HUES64 (cell line): ENCODE results near the gene COL4A6. TPM values are rescaled to one million over a fixed set of nuclear protein-coding genes. Genes with fewer than 3 reads are reported as not detected.
"Not testable (repeated sequence)": the region's sequence is repeated elsewhere in the genome, so short reads cannot be mapped to it uniquely, and the experiment has no call there.

ENCODE experiments used
- H3K27ac ChIP-seq: 2 replicates; pipeline ENCODE4 v1.7.0; 2013; ENCODE audit warnings: low read depth, low read length, inconsistent platforms
- H3K27me3 ChIP-seq: 2 replicates; pipeline ENCODE4 v1.6.1; 2013; ENCODE audit warnings: mild to moderate bottlenecking, low read length; ENCODE audit not compliant: insufficient read depth
- H3K36me3 ChIP-seq: 2 replicates; pipeline ENCODE4 v1.6.1; 2013; ENCODE audit warnings: mild to moderate bottlenecking, low read length; ENCODE audit not compliant: insufficient read depth
- H3K4me1 ChIP-seq: 2 replicates; pipeline ENCODE4 v1.6.1; 2013; ENCODE audit warnings: mild to moderate bottlenecking, low read length, moderate library complexity; ENCODE audit not compliant: insufficient read depth
- H3K4me3 ChIP-seq: 2 replicates; pipeline ENCODE4 v1.5.1; 2013; ENCODE audit warnings: mild to moderate bottlenecking, low read length, moderate library complexity
- H3K9ac ChIP-seq: 2 replicates; pipeline ENCODE4 v1.6.1; 2013; ENCODE audit warnings: mild to moderate bottlenecking, low read depth, low read length
- H3K9me3 ChIP-seq: 2 replicates; pipeline ENCODE4 v1.6.1; 2013; ENCODE audit warnings: low read depth, low read length; ENCODE audit not compliant: insufficient read depth
- WGBS: fragments of 150-250, 120-280 bp; methylation state at CpG from one replicate; pipeline ENCODE4 v1.1.7; 2013; ENCODE audit warnings: missing lambda C conversion rate; 5-methylcytosine and 5-hydroxymethylcytosine counted together
- polyA plus RNA-seq, 2 experiments: library from polyadenylated mRNA; stranded (reverse); fragments of 50-300 nt; gene quantifications; one replicate each; pipeline ENCODE4 v1.2.3, GENCODE V29; 2013

COL4A6 gene
- 8.3 TPM for polyA plus RNA-seq (2013, experiment 1 of 2)
- 10.8 TPM for polyA plus RNA-seq (2013, experiment 2 of 2)

DNA sequence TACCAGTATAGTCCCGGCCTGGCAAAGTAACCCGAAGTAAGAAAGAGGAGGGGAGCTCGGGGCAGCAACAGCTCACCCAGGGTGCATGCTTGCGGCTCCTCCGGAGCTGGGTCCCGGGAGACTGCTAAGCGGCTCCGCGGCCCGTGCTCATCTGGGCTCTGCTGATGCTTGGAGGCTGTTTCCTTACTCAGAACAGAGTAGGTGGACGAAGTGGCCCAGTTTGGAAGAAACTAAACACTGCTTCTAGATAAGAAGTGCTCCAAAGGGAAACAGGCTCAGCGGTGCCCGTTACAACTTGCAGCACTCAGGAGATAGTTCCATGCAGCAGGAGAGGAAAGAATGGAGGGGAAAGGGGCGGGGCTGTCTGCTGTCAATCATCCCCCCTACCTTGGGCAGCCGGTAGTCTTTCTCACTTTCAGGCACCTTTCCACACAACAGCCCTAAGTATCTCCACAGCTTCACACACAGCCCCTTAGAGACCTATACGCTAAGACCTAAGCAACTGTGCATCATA is at the start of gene COL4A6:
TSS of gene COL4A6 (minus strand) at position 313 of the 514 bp plus-strand sequence. CDS start at position 87, 226 bp downstream.
- Histone ChIP-seq H3K4me3 (peak within 1 kb of the TSS; percentile 94), H3K4me1 (peaks cover 22% of the 10 kb centered on the region; the same call in 1 of the 2 replicates), H3K36me3 (no peaks in the 10 kb centered on the region), H3K9ac (peak within 1 kb of the TSS; percentile 86), H3K27me3 (peaks cover 9% of the 10 kb centered on the region), H3K9me3 (no peaks in the 10 kb centered on the region), H3K27ac (no peak within 1 kb of the TSS; the same call in 1 of the 2 replicates)
- 2% methylated on average over 16 of the region's 16 CpGs for WGBS

DNA sequence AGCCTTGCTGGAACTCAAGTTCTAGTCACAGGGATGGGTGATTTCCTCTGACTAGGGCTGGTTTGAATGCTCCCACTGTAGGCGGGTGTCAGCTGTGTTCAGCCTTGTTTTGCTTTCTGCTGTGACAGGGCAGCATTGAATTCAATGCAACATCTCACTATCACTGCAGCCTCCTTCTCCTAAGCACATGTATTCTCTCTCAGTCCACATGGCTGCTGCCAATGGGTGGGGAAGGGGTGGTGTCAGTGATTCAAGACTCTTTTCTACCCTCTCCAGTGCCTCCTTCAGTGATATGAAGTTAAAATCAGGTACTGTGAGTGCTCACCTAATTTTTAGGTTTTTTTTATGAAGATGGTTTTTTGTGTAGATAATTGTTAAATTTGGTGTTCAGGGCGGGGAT is 47.7 kb upstream of the COL4A6 start:
- Histone ChIP-seq H3K36me3 (no peaks in the 10 kb centered on the region), H3K27ac (no peak overlapping the region), H3K9me3 (no peaks in the 10 kb centered on the region), H3K27me3 (no peaks in the 10 kb centered on the region), H3K9ac (no peak overlapping the region), H3K4me3 (no peak overlapping the region), H3K4me1 (no peaks in the 10 kb centered on the region)
- 100% methylated on average over 1 of the region's 2 CpGs for WGBS

DNA sequence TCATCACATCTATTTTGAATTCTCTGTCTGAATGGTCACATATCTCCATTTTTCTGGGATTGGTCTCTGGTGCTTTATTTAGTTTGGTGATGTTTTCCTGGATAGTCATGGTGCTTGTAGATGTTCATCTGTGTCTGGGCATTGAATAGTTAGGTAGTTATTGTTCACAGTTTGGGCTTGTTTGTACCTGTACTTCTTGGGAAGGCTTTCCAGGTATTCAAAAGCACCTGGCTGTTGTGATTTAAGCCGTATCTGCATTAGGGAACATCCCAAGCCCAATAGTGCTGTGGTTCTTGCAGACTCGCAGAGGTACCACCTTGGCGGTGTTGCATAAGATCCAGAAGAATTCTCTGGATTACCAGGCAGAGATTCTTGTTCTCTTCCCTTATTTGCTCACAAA is 46.0 kb upstream of the COL4A6 start:
- Histone ChIP-seq H3K9ac (no peak overlapping the region), H3K9me3 (no peaks in the 10 kb centered on the region), H3K27ac (no peak overlapping the region), H3K36me3 (no peaks in the 10 kb centered on the region), H3K27me3 (no peaks in the 10 kb centered on the region), H3K4me3 (no peak overlapping the region), H3K4me1 (no peaks in the 10 kb centered on the region)
- WGBS: 96% methylated on average over 3 of the region's 3 CpGs

DNA sequence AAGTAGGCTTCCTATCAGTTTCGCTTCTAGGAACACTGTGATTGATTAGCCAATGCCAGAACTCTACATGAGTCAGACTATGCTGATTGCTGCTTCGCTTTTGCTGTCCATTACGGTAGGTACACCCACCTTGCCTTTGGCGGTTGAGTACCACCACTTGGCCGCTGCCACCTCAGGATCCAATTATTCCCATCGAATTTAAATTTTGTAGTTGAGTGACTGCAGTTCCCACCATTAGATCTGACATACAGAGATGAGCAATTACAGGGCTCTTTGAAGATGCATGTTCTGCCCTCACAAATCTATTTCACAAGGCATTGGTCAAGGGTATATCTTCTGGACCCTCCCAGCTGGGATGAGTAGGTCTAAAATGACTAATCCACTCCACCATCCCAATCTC is 43.3 kb upstream of the COL4A6 start:
- not testable (repeated sequence) for H3K36me3 ChIP-seq, H3K27ac ChIP-seq, H3K27me3 ChIP-seq, H3K9ac ChIP-seq, H3K9me3 ChIP-seq, H3K4me3 ChIP-seq, H3K4me1 ChIP-seq
- WGBS: 98% methylated on average over 6 of the region's 6 CpGs

DNA sequence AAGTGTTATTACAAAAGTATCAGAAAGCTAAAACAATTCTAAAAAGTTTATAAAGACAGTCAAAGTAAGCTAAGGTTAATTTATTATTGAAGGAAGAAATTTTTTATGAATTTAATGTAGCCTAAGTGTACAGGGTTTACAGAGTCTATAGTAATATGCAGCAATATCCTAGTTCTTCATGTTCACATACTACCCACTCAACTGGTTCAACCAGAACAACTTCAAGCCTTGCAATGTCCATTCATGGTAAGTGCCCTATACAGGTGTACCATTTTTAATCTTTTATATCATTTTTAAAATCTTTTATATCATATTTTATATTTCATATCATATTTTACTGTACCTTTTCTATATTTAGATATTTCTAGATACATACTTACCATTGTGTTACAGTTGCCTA is 35.8 kb upstream of the COL4A6 start:
- H3K27ac ChIP-seq: no peak overlapping the region
- no peaks in the 10 kb centered on the region for H3K27me3 ChIP-seq
- H3K9me3 ChIP-seq: no peaks in the 10 kb centered on the region
- H3K36me3 ChIP-seq: no peaks in the 10 kb centered on the region
- H3K4me1 ChIP-seq: no peaks in the 10 kb centered on the region
- H3K9ac ChIP-seq: no peak overlapping the region
- no peak overlapping the region for H3K4me3 ChIP-seq

DNA sequence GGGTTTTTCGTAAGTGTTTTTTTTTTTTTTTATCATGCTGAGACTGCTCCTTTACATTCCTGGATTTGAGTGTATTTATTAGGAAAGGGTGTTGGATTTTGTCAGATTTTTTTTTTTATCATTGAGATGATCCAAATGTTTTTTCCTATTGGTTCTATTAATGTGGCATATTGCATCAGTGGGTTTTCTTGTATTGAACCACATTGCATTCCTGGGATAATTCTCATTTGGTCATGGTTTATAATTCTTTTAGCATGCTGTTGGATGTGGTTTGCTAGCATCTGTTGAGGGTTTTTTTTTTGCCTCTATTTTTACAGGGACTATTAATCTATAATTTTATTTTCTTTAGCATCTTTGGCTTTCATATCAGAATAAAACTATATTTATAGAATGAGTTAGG is 30.3 kb upstream of the COL4A6 start:
- Histone ChIP-seq H3K27ac (no peak overlapping the region), H3K27me3 (no peaks in the 10 kb centered on the region), H3K4me3 (no peak overlapping the region), H3K9me3 (no peaks in the 10 kb centered on the region), H3K9ac (no peak overlapping the region), H3K36me3 (no peaks in the 10 kb centered on the region), H3K4me1 (peaks cover 8% of the 10 kb centered on the region; the same call in 1 of the 2 replicates)
- 100% methylated on average over 1 of the region's 1 CpG for WGBS

DNA sequence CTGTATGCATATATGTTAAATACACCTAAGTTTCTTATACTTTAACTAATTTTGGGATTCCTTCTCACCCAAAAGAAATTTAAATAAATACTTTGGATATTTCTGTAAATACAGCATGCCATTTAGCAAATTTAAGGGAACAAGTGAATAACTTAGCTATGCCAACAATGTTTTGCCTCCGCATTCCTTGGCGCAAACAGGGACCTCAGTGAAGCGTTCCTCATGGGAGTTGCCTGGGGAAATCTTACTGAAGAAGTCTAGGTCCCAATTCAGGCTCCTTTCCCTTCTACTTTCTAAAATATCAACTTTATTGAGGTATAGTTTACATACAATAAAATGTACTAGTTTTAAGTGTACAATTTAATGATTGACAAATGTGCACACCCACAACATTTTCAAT is 26.4 kb upstream of the COL4A6 start:
- Histone ChIP-seq H3K4me1 (peaks cover 8% of the 10 kb centered on the region; the same call in 1 of the 2 replicates), H3K27ac (no peak overlapping the region), H3K9ac (no peak overlapping the region), H3K36me3 (no peaks in the 10 kb centered on the region), H3K9me3 (no peaks in the 10 kb centered on the region), H3K4me3 (no peak overlapping the region), H3K27me3 (no peaks in the 10 kb centered on the region)
- WGBS: 87% methylated on average over 3 of the region's 3 CpGs

DNA sequence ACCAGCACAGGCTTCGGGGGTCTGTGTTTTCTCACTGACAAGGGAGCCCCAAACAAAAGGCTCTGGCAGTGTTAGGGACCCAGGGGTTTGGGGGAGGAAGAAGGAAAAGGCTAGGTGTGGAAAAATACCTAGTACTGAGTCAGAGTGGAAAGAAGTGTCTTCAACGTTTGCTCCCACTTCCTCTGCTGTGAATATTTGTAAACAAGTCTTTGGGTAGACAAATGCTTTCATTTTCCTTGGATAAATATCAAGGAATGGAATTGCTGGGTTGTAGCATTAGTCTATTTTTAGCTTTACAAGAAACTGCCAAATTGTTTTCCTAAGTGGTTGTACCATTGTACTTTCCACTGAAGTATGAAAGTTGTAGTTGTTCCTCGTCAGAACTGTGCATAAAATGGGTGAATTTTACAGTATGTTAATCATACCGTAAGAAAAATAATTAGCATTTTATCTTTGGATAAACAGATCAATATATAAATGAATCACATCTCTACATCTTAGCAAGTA is 18.8 kb upstream of the COL4A6 start:
- Histone ChIP-seq H3K4me1 (no peaks in the 10 kb centered on the region), H3K9me3 (no peaks in the 10 kb centered on the region), H3K9ac (no peak overlapping the region), H3K27me3 (no peaks in the 10 kb centered on the region), H3K4me3 (no peak overlapping the region), H3K27ac (no peak overlapping the region), H3K36me3 (no peaks in the 10 kb centered on the region)
- WGBS: 88% methylated on average over 2 of the region's 4 CpGs

DNA sequence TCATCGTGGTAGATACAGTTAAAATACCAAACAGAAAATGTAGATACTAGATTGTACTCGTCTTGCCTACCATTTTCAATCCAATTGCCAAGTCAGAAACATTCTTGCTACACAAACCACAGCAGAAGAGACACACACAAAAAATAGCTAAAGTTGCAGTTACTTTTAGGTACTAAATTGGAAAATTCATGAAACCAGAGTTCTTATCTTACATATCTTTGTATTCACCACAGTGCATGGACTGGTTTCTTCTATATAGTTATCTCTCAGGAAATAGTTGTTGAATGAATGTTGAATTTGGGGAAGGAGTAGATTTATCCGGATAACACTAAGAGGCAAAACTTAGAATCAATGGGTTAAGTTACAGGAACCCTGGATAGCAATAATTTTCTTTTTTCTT is 15.6 kb upstream of the COL4A6 start:
- WGBS: 93% methylated on average over 1 of the region's 3 CpGs
- Histone ChIP-seq H3K4me1 (no peaks in the 10 kb centered on the region), H3K9ac (no peak overlapping the region), H3K27ac (no peak overlapping the region), H3K27me3 (no peaks in the 10 kb centered on the region), H3K36me3 (no peaks in the 10 kb centered on the region), H3K9me3 (no peaks in the 10 kb centered on the region), H3K4me3 (no peak overlapping the region)

DNA sequence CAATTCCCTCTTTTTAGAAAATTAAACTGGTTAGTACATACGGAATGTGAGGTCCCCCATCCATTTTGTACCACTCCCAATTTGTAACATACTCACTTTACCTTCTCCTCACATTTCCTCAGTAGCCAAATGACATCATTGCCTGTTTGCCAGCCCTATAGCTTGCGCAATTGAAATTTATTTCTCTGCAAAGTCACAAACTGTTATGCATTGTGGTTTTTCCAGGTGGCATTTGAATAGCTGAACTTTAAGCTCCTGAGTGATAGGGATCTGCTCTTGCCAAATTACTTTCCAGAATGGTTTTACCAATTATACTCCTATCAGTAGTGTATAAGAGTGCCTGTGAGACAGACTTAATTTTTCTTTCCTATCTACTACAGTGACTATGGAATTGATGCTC is 9.1 kb upstream of the COL4A6 start:
- WGBS: 77% methylated on average over 2 of the region's 2 CpGs
- Histone ChIP-seq H3K9ac (no peak overlapping the region), H3K9me3 (no peaks in the 10 kb centered on the region), H3K4me3 (no peak overlapping the region), H3K27me3 (no peaks in the 10 kb centered on the region), H3K4me1 (peaks cover 4% of the 10 kb centered on the region; the same call in 1 of the 2 replicates), H3K27ac (no peak overlapping the region), H3K36me3 (peaks cover 5% of the 10 kb centered on the region)

DNA sequence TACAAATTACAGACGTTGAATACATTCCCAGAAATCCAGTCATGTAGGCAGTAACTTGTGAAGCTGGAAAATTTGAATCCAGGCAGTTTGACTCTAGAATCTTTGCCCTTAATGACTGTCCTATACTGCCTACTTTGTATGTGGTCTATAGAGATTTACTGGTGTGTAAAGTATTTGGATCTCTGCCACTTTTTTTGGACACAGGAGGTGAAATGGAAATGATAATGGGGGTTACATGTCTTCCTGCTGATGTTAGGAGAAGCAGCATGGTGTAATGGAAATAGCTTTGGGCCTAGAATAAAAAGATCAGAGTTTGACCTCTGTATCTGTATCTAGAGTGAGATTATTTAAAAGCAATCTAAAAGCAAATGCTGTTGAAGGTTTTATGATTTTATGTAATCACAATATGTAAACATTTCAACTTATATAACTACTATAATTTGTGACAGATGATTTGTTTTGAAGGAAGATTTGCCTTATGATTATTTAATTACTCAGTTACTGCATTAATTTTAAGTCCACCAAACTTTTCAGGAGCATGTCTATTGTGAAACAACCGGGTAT is 4.8 kb upstream of the COL4A6 start:
- H3K27ac ChIP-seq: no peak overlapping the region
- 60% methylated on average over 1 of the region's 2 CpGs for WGBS
- no peak overlapping the region for H3K9ac ChIP-seq
- H3K4me3 ChIP-seq: peak overlapping the region; percentile 94; the same call in 1 of the 2 replicates
- peaks cover 5% of the 10 kb centered on the region for H3K36me3 ChIP-seq
- peaks cover 26% of the 10 kb centered on the region; the same call in 1 of the 2 replicates for H3K4me1 ChIP-seq
- H3K9me3 ChIP-seq: no peaks in the 10 kb centered on the region
- H3K27me3 ChIP-seq: no peaks in the 10 kb centered on the region
